Measurements from ENCODE around the gene SLC8A1. TPM values are rescaled to one million over a fixed set of nuclear protein-coding genes. Genes with fewer than 3 reads are reported as not detected.

SLC8A1 gene
- total RNA-seq, 1 experiment from 2014 or later: 1.7 TPM

GRCh38 chr2:40158781-40159180 is 293.1 kb downstream of the SLC8A1 start:
- H2BK12ac ChIP-seq (ENCODE audit: insufficient read length, low read depth, low read length): no peak overlapping the region
- no CpG with 5 or more reads among the region's 5 CpGs for WGBS (ENCODE audit: extremely low coverage, insufficient read length, low lambda C conversion rate)
- H3K4me1 ChIP-seq (ENCODE audit: insufficient read depth, low read length): no peaks in the 10 kb centered on the region
- H3K56ac ChIP-seq (ENCODE audit: insufficient read length, low read depth, low read length): no peak overlapping the region
- Mint-ChIP-seq H3K4me1 (no peaks in the 10 kb centered on the region), H3K27ac (no peak overlapping the region), H3K4me3 (no peak overlapping the region), H3K27me3 (ENCODE audit: low read depth) (no peaks in the 10 kb centered on the region), H3K36me3 (ENCODE audit: insufficient read depth in 1 of 3, low read depth in 3 of 3) (peaks cover 0 to 1% (median 0%) of the 10 kb centered on the region in 3 experiments; a peak in 2 of 7 replicates), H3K9me3 (no peaks in the 10 kb centered on the region)
- DNase-seq: no peak
- no peak for TF ChIP-seq CTCF (conservative IDR thresholded peaks at IDR 0.05)
- no peak overlapping the region for H3K9ac ChIP-seq (ENCODE audit: extremely low read depth, insufficient read length, low read length)
- no peak overlapping the region for H3K4ac ChIP-seq (ENCODE audit: low read depth, low read length)
- no peak overlapping the region for H2AFZ ChIP-seq (ENCODE audit: low read length)
- H4K20me1 ChIP-seq (ENCODE audit: control insufficient read depth, insufficient read depth, insufficient read length): no peaks in the 10 kb centered on the region
- no peak overlapping the region for H4K91ac ChIP-seq (ENCODE audit: insufficient read length, low read depth, low read length)
- no peaks in the 10 kb centered on the region for H3K79me1 ChIP-seq (ENCODE audit: insufficient read depth, low read depth, low read length, poor library complexity, severe bottlenecking)
- no peak overlapping the region for H2BK120ac ChIP-seq (ENCODE audit: low read depth, low read length, poor library complexity, severe bottlenecking)
- no peak overlapping the region for H2AK5ac ChIP-seq (ENCODE audit: insufficient read length, low read length)
- no peak overlapping the region for H2BK5ac ChIP-seq (ENCODE audit: insufficient read length, low read length)
- no peak overlapping the region for H3T11ph ChIP-seq (ENCODE audit: low read length)
- H3K27ac ChIP-seq (ENCODE audit: insufficient read length, low read depth, low read length): no peak overlapping the region
- no peak overlapping the region for H4K8ac ChIP-seq (replicated peaks; ENCODE audit: insufficient read length, low read depth, low read length)
- no peaks in the 10 kb centered on the region for H3K9me3 ChIP-seq (ENCODE audit: control insufficient read depth, low read depth, low read length)
- H2BK20ac ChIP-seq (ENCODE audit: low read depth, low read length, poor library complexity, severe bottlenecking): no peak overlapping the region
- H4K5ac ChIP-seq (ENCODE audit: insufficient read length, low read depth, low read length): no peak overlapping the region
- H3K4me2 ChIP-seq (ENCODE audit: insufficient read depth, insufficient read length, low read length): no peak overlapping the region
- H3K79me2 ChIP-seq (ENCODE audit: insufficient read depth, low read length): no peaks in the 10 kb centered on the region
- H3K14ac ChIP-seq (ENCODE audit: insufficient read depth, low read length): no peak overlapping the region
- H3K23me2 ChIP-seq (ENCODE audit: insufficient read length, low read depth, low read length, poor library complexity, severe bottlenecking): no peaks in the 10 kb centered on the region
- H3K27me3 ChIP-seq (ENCODE audit: insufficient read depth, low read length): no peaks in the 10 kb centered on the region
- H3K18ac ChIP-seq (ENCODE audit: insufficient read length, low read depth, low read length): no peak overlapping the region
- no peak overlapping the region for H2BK15ac ChIP-seq (ENCODE audit: low read depth, low read length)
- H3K23ac ChIP-seq (ENCODE audit: insufficient read length, low read depth, low read length): no peak overlapping the region

Data from H9 (cell line).